DMS 273 treated with DMSO at 0.1 percent for 48 hours (cell line): Measurements from ENCODE around the gene PLGLB2.
"Not testable (repeated sequence)": the region's sequence is repeated elsewhere in the genome, so short reads cannot be mapped to it uniquely, and the experiment has no call there.

Experiments used
- DNase-seq: peaks from one replicate; lab custom pipeline; 2025; lab: John Stamatoyannopoulos, UW

PLGLB2 gene

DNA sequence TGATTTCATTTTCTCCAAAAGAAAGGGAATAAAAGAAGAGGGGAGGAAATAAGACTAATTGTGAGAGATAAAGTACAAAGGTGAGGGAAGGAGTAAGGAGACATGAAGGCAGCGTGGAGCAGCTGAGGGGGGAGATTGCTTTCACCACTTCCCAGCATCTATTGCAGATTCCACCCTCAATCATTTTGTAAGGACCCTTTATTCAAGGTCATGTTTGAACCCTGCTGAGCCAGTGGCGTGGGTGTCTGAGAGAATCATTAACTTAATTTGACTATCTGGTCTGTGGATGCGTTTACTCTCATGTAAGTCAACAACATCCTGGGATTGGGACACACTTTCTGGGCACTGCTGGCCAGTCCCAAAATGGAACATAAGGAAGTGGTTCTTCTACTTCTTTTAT, at the start of gene PLGLB2:
TSS of gene PLGLB2 (plus strand) at position 297 of the 400 bp plus-strand sequence. CDS start at position 364, 67 bp downstream.
- not testable (repeated sequence) for DNase-seq

DNA sequence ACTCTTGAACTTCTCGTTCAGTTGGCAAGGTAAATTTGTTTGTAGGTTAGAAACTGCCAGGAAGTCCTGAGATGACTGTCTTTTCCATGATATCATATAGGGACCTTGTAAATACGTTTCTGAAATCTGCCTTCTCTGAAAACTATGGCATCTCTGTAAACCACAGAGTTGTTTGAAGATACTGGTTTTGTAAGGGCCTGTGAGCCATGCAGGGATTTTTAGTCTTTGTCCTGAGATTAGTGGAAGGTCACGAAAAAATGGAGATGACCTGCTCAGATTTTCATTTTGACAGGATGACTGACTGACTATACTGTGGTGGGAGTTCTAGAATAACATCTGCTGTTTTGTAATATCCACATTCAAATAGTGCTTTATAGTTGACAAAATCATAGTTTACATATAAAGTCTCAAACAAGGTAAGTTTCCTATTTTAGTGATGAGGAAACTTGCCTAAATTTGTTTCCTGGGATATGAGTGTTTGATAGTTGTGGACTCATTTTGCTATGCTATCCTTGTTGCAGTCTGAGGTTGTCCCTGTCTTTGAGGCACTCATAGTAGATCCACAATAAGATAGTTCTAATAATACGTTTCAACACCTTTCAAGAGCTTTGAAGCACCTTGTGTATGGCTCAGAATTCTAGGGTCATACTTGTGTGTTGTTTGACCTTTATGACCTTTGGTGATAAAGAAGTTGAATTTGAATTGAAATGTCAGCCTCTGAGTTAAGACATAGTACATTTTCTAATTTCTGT, 43.1 kb upstream of the PLGLB2 start:
- DNase-seq, result not testable (repeated sequence)

DNA sequence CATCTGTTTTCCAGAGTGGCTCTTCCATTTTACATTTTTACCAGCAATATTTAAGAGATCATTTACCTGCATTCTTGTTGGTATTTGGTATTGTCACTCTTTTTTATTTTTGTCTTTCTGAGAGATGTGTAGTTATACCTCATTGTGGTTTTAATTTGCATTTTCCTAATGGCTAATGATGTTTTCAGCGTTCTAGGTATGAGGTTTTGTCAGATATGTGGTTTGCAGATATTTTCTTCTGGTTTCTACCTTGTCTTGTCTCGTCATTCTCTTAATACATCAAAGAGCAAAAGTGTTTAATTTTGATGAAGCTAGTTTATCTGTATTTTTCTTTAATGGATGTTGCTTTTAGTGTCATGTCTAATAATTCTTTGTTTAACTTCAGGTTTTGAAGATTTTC, 39.5 kb upstream of the PLGLB2 start:
- not testable (repeated sequence) for DNase-seq

DNA sequence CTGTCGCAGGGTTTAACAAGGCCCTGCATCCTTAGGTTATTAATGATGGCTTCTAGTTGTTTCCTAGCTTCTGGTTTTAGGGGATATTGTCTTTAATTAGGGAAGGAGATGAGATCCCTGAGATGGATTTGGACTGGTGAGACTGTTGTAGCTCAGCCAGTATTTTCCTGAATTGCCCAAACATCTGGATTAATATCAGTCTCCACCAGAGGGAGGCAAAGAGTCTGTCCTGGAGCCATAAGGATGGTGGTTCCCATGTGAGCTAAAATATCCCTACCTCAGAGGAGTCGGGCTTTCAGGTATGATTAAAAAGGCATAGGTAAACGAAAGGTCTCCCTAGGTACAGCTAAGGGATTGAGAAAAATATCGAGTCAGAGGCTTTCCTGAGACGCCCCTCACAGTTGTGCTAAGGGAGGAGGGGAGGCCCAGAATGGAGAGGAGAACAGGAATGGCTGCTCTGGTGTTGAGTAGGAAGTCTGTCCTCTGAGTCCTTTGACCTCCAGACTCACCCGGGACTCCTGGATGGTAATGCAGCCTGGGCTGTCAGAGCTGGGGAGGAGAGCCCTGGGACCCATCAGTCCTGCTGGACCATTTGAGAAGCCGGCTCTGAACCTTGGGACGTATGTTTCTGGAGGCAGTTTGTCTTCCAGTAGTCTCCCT, 19.8 kb upstream of the PLGLB2 start:
- DNase-seq, result not testable (repeated sequence)

DNA sequence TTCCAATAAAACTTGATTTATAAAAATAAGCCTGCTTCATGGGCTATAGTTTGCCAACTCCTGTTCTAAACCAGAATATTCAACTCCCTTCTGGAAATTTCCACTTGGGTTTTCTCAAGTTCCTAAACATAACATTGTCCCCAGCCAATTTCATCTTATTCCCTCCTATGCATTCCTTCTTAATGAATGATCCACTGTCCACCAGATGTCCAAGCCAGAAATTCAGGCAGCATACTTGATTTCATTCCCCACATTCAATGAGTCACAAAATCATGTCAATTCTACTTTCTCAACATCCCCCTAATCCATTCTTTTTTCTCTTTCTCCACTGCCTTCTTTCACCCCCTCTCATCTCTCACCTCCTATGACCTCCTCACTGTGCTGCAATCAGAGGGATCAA, 7.0 kb upstream of the PLGLB2 start:
- not testable (repeated sequence) for DNase-seq

DNA sequence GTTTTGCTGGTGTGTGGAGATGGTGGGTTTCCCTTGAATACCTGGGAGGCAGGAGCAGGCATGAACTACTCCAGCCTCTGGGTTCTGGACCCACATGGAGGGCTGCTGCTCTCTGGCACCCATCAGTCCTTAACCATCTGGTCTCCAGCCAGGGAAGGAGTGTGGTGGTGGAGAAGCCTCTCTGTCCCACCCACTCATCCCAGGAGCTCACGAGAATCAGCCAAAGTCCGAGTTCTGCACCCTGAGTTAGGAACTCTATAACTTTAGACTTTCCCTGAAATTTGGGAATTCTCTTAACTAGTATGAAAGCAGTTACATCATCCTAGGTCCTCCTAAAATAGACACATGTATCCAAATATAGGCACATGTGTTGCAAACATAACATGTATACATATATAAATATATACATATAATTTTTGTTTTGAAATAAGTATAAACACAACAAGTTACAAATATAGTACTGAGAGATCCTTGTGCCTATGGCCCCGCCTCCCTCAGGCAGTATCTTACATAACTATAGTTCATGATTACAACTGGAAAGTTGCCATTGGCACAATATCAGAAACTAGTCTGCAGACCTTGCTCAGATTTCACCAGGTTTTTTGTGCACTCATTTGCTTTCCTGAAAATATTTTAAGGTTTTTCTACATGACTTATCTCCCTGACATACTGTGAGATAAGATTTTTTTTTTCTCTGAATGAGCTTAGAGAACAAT, 5.3 kb upstream of the PLGLB2 start:
- DNase-seq, result not testable (repeated sequence)

DNA sequence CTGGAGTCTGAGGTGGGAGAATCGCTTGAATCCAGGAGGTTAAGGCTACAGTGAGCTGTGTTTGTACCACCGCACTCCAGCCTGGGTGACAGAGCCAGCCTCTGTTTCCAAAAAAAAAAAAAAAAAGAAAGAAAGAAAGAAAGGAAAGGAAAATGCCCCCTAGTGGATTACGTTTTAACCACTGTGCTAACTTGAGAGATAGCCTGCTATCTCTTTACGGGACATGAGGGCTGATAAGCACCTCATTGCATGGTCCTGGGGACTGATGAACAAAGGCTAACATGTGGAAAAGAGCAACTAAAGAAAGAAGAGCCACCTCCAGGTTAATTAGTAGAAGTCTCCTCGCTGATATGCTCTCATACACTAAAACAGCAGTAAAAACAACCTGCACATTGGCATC, 4.2 kb upstream of the PLGLB2 start:
- DNase-seq, result not testable (repeated sequence)

DNA sequence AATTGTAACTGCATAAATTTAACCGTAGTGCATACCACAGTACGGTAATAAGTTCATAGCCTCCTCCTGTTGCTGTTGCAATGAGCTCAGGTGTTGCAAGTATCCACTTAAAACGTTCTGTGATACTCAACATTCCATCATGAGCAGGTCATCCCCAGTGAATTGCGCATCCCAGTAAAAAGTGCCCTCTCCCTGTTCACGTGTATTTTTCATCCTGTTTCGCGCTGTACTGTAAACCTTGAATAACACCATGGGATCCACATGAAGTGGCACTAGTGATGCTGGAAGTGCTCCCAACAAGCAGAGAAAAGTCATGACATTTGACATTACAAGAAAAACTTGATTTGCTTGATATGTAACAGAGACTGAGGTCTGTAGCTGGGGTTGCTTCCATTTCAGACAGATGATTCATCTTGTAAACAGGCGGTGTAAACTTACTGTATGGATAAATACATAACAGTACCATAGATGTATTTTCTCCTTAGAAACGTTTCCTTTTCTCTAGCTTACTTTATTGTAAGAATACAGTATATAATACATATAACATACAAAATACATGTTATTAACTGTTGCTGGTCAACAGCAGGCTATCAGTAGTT, 2.4 kb upstream of the PLGLB2 start:
- not testable (repeated sequence) for DNase-seq

DNA sequence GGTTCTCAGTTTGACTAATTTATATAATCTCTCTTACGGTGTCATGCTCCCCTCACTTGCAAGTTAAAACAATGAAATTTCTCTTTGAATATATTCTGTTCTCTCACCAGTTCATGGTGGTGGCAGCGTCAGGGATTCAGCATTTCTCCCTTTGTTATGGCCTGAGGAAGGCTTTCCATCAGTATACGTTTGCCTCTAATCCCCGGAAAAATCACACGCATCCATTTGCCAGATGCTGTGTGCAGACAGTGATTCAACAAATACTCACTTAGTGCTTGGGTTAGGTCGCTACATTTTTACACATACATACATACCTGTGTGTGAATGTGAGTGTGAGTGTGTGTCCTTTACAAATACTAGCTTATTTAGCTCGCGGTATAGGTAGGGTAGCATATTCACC, 637 bp downstream of the PLGLB2 start:
- not testable (repeated sequence) for DNase-seq

DNA sequence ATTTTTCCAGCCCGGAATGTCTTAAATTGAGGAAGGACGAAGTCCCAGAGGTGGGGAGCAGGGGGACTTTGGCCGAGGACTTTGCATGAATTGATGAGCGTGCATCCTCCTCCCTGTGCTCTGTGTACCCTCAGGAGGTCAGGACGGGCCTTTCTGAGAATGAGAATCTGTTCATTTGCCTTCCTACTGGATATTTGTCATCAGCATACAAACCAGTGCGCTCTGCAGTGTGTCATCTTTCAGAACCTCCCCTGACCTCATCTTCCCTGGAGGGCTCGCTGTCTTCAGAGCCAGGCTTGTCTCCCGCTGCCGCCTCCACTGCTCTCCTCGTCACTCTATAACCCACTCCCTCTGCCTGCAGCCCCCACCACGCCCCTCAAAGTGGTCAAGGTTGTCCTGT, 2.7 kb downstream of the PLGLB2 start:
- DNase-seq, result not testable (repeated sequence)

DNA sequence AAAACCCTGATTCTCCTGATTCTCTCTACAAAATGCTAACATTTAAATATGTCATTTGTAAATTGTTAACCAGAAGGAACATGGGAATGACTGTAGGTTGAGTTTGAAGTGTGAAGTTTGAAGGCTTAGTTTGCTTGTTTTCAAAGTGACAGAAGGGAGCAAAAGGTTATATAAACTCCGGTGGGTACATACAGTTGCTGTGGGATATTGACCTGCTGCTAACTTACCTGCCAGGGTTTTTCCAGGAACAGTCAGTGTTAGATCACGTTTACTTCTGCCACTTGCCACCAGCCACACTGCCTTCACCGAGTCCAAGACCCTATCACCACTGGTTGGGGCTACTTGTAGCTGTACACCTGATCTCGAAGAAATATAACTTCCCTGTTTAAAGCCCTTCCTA, 6.9 kb downstream of the PLGLB2 start:
- DNase-seq, result not testable (repeated sequence)
